Cardiac fibroblast (primary cell): ENCODE measurements around the gene SPATA4.
"Not testable (repeated sequence)": the region's sequence is repeated elsewhere in the genome, so short reads cannot be mapped to it uniquely, and the experiment has no call there.

Experiments used
- DNase-seq, 2 donors: peaks; one replicate each; pipeline versions ENCODE4 v3.0.0 to v3.0.0-alpha.2; 2010; ENCODE audit warnings: low read depth in 2 of 2
- H3K4me3 ChIP-seq, 2 donors: replicated peaks in 1 of 2; 1 replicate in 1 of 2; 2 replicates in 1 of 2; pipeline ENCODE4 v1.5.1; 2011; ENCODE audit warnings: low read depth in 2 of 2, low read length in 2 of 2, mild to moderate bottlenecking in 2 of 2, moderate library complexity in 1 of 2
- CTCF ChIP-seq: IDR thresholded peaks from one replicate; pipeline ENCODE4 v1.5.1; 2011; ENCODE audit warnings: low read depth, mild to moderate bottlenecking, low read length, inconsistent platforms

SPATA4 gene

GRCh38 chr4:176230836-176231235 lies 35.5 kb upstream of the SPATA4 start:
- H3K4me3 ChIP-seq = no peak overlapping the region
- DNase-seq = no peak
- TF ChIP-seq CTCF = no peak

- no peak for DNase-seq
- no peak for TF ChIP-seq CTCF
- H3K4me3 ChIP-seq = no peak overlapping the region
These were observed 34.3 kb upstream of the SPATA4 start for GRCh38 chr4:176229645-176230044.

GRCh38 chr4:176226736-176227135 lies 31.4 kb upstream of the SPATA4 start:
- H3K4me3 ChIP-seq = no peak overlapping the region
- TF ChIP-seq CTCF = no peak
- no peak for DNase-seq

- no peak overlapping the region for H3K4me3 ChIP-seq
- no peak for DNase-seq
- TF ChIP-seq CTCF = no peak
These were observed 28.2 kb upstream of the SPATA4 start for GRCh38 chr4:176223561-176223960.

- no peak for DNase-seq
- TF ChIP-seq CTCF = no peak
- no peak overlapping the region for H3K4me3 ChIP-seq
These were observed 26.8 kb upstream of the SPATA4 start for GRCh38 chr4:176222149-176222548.

- TF ChIP-seq CTCF = no peak
- no peak for DNase-seq
- H3K4me3 ChIP-seq = no peak overlapping the region
These were observed 22.1 kb upstream of the SPATA4 start for GRCh38 chr4:176217510-176217909.

- DNase-seq, H3K4me3 ChIP-seq: not testable (repeated sequence)
These were observed 17.0 kb upstream of the SPATA4 start for GRCh38 chr4:176212351-176212750.
